NB4 (cell line): ENCODE results near the gene OR4M1.
"Not testable (repeated sequence)": the region's sequence is repeated elsewhere in the genome, so short reads cannot be mapped to it uniquely, and the experiment has no call there.

ENCODE experiments used
- POLR2A ChIP-seq: IDR thresholded peaks from 2 replicates; pipeline ENCODE4 v1.6.1; 2011; ENCODE audit warnings: mild to moderate bottlenecking; ENCODE audit not compliant: insufficient read length; ENCODE audit errors: extremely low read depth
- TF ChIP-seq, protein P1 (sequence below): IDR thresholded peaks from one replicate; pipeline ENCODE4 v1.5.1; 2012; ENCODE audit warnings: low read depth, low read length
- TF ChIP-seq, protein P2 (sequence below): IDR thresholded peaks from 2 replicates; pipeline ENCODE4 v1.6.1; 2011; ENCODE audit warnings: low read depth, low read length

DNA sequence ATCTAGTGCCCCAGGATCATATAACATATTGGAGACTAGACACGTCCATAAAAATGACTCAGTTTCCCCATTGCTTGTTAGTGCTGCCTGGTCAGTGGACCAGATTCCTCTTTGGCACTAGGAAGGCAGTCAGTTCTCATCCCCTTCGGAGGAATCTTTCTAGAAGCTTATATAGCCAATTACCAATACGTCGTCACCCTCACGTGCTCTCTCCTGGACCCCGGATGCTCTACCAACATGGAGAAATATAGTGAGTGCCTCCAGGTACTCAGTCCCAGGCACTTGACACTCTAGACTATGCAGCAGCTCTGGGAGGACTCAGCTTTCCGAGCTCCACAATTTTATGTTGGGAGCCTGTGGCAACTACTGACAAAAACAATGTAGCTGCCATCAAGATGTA lies 14.8 kb downstream of the OR4M1 start:
- TF ChIP-seq, protein P1, sequence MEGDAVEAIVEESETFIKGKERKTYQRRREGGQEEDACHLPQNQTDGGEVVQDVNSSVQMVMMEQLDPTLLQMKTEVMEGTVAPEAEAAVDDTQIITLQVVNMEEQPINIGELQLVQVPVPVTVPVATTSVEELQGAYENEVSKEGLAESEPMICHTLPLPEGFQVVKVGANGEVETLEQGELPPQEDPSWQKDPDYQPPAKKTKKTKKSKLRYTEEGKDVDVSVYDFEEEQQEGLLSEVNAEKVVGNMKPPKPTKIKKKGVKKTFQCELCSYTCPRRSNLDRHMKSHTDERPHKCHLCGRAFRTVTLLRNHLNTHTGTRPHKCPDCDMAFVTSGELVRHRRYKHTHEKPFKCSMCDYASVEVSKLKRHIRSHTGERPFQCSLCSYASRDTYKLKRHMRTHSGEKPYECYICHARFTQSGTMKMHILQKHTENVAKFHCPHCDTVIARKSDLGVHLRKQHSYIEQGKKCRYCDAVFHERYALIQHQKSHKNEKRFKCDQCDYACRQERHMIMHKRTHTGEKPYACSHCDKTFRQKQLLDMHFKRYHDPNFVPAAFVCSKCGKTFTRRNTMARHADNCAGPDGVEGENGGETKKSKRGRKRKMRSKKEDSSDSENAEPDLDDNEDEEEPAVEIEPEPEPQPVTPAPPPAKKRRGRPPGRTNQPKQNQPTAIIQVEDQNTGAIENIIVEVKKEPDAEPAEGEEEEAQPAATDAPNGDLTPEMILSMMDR, result not testable (repeated sequence)
- TF ChIP-seq POLR2A, result not testable (repeated sequence)
- TF ChIP-seq, protein P2, sequence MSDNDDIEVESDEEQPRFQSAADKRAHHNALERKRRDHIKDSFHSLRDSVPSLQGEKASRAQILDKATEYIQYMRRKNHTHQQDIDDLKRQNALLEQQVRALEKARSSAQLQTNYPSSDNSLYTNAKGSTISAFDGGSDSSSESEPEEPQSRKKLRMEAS, result not testable (repeated sequence)
